ENCODE measurements around the gene IL17REL. TPM values are rescaled to one million over a fixed set of nuclear protein-coding genes. Genes with fewer than 3 reads are reported as not detected.
"Not testable (repeated sequence)": the region's sequence is repeated elsewhere in the genome, so short reads cannot be mapped to it uniquely, and the experiment has no call there.

Gene IL17REL
- total RNA-seq, 1 donor from 2014 or later: not detected

- ATAC-seq: no peak
Measured at GRCh38 chr22:49986325-49986724, 26.2 kb downstream of the IL17REL start.

DNA sequence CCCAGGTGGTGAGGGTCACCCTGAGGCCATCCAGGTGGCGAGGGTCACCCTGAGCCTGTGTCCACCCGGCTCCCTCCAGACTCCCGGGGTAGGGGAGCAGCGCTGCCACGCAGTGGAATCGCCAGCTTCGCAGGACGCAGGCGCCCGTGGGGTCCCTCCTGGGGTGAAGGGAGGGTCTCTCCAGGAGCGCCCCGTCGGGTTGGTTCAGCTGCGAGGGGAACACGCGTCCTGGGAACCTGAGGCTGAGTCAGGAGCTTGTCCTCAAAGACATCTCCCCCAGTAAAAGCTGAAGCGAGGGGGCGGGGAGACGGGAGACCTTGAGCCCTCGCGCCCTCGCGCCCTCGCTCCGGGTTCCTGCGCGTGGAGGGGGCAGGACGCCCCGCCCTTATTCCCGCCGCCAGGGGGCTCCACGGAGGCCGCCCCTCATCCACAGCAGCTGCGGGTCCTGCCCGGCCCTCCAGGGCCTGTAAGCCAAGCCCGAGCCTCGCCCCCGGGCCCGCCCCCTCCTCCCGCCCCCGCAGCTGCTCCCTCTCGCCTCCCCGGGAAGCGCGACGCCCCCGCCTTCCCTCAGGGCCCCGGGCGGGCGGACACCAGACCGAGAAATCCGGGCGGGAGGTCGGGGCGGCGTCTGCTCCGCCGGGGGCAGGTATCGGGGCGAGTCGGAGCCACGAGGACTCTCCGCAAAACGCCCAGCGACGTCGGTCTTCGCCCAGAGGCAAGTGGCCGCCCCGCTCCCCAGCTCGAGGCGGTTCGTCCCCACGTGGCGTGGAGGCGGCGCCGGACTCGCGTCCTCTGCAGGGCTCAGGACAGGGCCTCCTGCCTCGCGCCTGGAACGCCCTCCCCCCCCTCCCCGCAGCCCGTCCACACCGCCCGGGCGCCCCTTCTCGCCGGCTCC lies 29.2 kb downstream of the IL17REL start:
- peak; percentile 58 for ATAC-seq

GRCh38 chr22:49981799-49982198 lies 30.8 kb downstream of the IL17REL start:
- not testable (repeated sequence) for ATAC-seq

- peak; percentile 50 for ATAC-seq
Measured at GRCh38 chr22:49979587-49980264, 32.8 kb downstream of the IL17REL start.

DNA sequence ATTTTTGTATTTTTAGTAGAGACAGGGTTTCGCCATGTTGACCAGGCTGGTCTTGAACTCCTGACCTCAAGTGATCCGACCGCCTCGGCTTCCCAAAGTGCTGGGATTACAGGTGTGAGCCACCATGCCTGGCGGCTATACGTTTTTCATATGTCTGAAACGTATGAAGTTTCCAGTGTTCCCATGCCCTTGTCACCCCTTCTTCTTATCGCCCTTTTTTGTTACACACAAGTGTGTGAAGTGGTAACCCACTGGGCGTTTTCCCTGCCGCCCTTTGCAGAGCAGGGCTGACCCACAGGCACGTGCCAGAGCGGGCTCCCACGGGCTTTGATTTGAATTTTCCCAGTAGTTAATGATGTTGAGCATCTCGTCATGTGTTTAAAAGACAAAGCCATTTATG lies 35.0 kb downstream of the IL17REL start:
- ATAC-seq: no peak

DNA sequence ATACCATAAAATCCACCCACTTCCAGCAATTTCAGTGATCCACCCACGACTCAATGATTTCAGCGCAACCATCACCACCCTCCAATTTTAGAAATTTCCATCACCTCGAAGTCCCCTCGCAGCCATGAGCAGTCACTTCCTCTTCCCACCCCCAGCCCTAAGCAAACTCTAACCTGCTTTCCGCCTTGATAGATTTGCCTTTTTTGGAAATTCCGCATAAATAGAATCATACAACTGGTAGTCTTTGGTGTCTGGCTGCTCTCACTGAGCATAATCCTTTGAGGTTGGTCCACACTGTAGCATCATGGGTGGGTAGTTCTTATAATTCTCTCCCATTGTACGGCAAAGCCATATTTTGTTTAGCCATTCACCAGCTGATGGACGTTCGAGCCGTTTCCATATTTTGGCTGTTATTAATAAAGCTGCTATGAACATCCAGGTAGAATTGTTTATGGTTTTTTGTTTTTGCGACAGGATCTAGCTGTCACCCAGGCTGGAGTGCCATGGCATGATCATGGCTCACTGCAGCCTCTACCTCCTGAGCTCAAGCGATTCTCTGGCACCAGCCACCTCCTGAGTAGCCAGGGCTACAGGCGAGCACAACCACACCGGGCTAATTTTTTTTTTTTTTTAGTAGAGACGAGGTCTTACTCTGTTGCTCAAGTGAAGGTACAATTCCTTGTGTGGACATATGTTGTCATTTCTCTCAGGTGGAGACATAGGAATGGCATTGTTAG lies 36.0 kb downstream of the IL17REL start:
- ATAC-seq: no peak

- no peak for ATAC-seq
Measured at GRCh38 chr22:49975543-49976389, 36.8 kb downstream of the IL17REL start.

DNA sequence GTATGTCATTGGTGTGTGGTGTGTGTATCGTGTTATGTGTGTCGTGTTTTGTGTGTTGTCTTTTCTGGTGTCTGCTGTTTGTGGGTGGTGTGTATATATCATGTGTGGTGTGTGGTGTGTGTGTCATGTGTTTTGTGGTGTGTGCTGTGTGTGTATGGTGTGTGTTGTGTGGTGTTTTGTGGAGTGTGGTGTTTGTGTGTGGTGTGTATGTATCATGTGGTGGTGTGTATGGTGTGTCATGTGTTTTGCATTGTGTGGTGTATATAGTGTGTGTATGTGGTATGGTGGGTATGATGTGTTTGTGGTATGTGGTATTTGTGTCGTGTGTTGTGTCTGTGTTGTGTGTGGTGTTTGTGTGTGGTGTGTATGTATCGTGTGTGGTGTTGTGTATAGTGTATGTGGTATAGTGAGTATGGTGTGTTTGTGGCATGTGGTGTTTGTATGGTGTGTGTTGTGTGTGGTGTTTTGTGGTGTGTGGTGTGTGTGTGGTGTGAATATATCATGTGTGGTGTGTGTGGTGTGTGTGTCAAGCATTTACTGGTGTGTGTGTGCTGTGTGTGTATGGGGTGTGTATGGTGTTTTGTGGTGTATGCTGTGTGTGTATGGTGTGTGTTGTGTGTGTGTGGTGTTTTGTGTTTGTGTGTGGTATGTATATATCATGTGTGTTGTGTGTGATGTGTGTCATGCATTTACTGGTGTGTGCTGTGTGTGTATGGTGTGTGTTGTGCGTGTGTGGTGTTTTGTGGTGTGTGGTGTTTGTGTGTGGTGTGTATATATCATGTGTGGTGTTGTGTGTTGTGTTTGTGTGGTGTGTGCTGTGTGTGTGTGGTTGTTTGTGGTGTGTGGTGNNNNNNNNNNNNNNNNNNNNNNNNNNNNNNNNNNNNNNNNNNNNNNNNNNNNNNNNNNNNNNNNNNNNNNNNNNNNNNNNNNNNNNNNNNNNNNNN lies 39.3 kb downstream of the IL17REL start:
- no peak for ATAC-seq

- no peak for ATAC-seq
Measured at GRCh38 chr22:49972163-49973017, 40.2 kb downstream of the IL17REL start.

DNA sequence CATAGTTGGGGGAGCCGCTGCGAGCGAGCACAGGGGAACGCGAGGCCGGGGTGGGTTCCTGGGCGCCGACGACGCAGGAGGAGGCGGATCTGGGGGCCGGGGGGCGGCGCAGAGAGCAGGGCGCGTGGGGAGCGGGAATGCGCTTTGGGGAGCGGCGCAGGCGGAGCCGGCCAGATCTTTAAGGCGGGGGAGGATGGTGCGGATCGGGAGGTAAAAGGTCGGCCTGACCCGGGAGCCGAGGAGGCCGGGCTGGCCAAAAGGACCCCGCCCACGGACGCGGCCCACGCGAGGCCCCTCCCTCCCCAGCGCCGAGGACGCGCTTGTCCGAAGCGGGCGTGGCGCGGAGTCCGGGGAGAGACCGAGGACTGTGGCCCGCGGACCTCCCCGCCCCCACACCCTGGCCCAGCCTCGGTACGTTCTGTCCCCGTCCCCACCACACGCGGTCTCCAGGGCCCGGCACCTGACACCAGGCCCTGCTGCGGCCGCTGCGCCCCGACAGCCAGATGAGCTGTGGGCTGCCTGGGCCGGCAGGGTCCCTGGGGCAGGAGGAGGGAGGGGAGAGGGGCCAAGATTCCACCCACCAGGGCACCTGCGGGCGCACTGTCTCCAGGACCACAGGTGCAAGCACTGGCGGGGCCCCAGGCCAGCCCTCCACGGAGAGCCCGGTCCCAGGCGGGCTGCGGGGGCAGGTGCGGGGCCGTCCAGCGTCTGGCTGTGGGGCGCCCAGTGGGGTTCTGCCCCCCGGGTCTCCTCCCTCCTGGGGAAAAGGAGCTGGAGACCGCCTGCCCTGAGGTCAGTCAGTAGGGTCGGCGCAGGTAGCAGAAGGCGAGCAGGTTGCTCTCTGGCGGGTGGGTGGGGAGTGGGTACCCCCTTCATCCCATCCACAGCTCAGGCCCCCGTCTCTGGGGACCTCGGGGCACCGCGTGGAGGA lies 41.1 kb downstream of the IL17REL start:
- peak; percentile 38 for ATAC-seq

GRCh38 chr22:49970528-49971231 lies 41.9 kb downstream of the IL17REL start:
- ATAC-seq: peak; percentile 79

DNA sequence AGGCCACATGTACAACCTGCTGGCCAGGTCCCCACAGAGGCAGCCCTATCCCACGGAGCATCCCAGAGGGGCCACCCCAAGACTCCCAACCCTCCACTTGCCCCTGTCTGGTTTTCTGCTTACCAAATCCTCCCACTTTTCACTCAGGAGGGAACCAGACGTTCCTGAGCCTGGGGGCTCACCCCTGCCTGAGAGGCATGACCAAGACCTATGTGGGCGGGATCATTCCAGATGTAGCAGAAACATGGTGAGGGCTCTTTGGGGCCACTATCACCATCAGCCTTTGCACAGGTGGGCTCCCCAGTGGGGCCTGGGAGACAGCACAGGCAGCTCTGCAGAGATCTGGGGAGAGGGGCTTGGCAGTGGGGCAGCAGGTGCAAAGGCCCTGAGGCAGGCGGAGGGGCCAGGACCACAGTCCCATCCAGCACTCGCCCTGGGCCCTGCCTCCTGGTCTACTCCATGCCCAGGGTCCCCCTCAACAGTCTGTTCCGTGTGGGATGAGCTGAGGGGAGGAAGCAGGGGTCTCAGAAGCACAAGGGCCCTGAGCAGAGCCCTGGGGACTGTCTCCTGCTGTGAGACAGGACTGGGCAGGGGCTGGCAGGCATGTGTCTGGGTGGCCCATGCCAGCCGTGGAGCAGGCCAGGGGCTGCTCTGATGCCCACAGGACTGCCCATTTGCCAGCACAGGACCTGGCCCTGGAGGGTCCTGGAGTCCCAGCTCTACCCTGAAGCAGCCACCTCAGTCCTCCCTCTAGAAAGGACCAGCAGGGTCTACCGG lies 42.6 kb downstream of the IL17REL start:
- ATAC-seq: no peak

GRCh38 chr22:49968831-49969661 lies 43.5 kb downstream of the IL17REL start:
- no peak for ATAC-seq

- no peak for ATAC-seq
Measured at GRCh38 chr22:49968313-49968830, 44.2 kb downstream of the IL17REL start.

GRCh38 chr22:49967706-49968208 lies 44.8 kb downstream of the IL17REL start:
- no peak for ATAC-seq

Data from esophagus mucosa (tissue), 1 donor.